A673 (cell line): ENCODE measurements around the gene DDI2. TPM values are rescaled to one million over a fixed set of nuclear protein-coding genes. Genes with fewer than 3 reads are reported as not detected.

Experiments
- BruUV-seq: library from RNA; stranded (reverse); fragments of 400-500 nt; replicated peaks from 2 replicates; lab custom pipeline; 2021; lab: Mats Ljungman, UMichigan
- CTCF ChIA-PET: fragments of 300-600 bp; sonication (Branson Sonifier 250); formaldehyde crosslinking; loops from one replicate; lab custom pipeline; 2022; ENCODE audit warnings: antibody characterized with exemption; lab: Charles Lee
- POLR2A ChIA-PET: fragments of 300-600 bp; sonication (Branson Sonifier 250); formaldehyde crosslinking; loops from one replicate; lab custom pipeline; 2022; ENCODE audit warnings: antibody characterized with exemption; ENCODE audit not compliant: low non-redundant PET; lab: Charles Lee
- DNase-seq: peaks from one replicate; pipeline ENCODE4 v3.0.0-alpha.2; 2015; ENCODE audit warnings: low spot score
- H3K27ac ChIP-seq: fragments of 200-600 bp; sonication (generic); 2 replicates; pipeline ENCODE4 v1.5.1; 2016; ENCODE audit warnings: mixed run types, low read depth, mild to moderate bottlenecking, mixed read lengths, antibody characterized with exemption, low read length; ENCODE audit not compliant: poor library complexity, severe bottlenecking
- H3K27me3 ChIP-seq: fragments of 200-600 bp; sonication (generic); replicated peaks from 2 replicates; pipeline ENCODE4 v1.6.1; 2017; ENCODE audit warnings: mixed run types, low read depth, mild to moderate bottlenecking, mixed read lengths, antibody characterized with exemption, low read length; ENCODE audit not compliant: insufficient read depth, poor library complexity
- H3K36me3 ChIP-seq: fragments of 200-600 bp; sonication (generic); 2 replicates; pipeline ENCODE4 v1.6.1; 2016; ENCODE audit warnings: mixed run types, mild to moderate bottlenecking, mixed read lengths, antibody characterized with exemption, low read length; ENCODE audit not compliant: insufficient read depth, poor library complexity, severe bottlenecking
- H3K4me1 ChIP-seq: fragments of 200-600 bp; sonication (generic); 2 replicates; pipeline ENCODE4 v1.6.1; 2017; ENCODE audit warnings: mixed run types, mild to moderate bottlenecking, mixed read lengths, antibody characterized with exemption, low read length; ENCODE audit not compliant: insufficient read depth, poor library complexity, severe bottlenecking
- H3K4me3 ChIP-seq: fragments of 200-600 bp; sonication (generic); 2 replicates; pipeline ENCODE4 v1.5.1; 2016; ENCODE audit warnings: low read depth, mixed run types, mild to moderate bottlenecking, mixed read lengths, low read length; ENCODE audit not compliant: poor library complexity, severe bottlenecking
- H3K9me3 ChIP-seq: fragments of 200-600 bp; sonication (generic); 2 replicates; pipeline ENCODE4 v1.6.1; 2016; ENCODE audit warnings: mixed run types, low read depth, mild to moderate bottlenecking, mixed read lengths, antibody characterized with exemption, low read length; ENCODE audit not compliant: poor library complexity, severe bottlenecking
- CTCF ChIP-seq: fragments of 300-800, 200-600 bp; sonication (generic); conservative IDR thresholded peaks from 2 replicates; pipeline ENCODE4 v1.5.1; 2017; ENCODE audit warnings: low read depth, mild to moderate bottlenecking, antibody characterized with exemption, low read length, moderate library complexity, mixed read lengths
- EZH2 ChIP-seq: fragments of 200-600 bp; sonication (generic); IDR thresholded peaks from 2 replicates; pipeline ENCODE4 v1.6.1; 2017; ENCODE audit warnings: borderline replicate concordance, low read depth, mild to moderate bottlenecking, mixed read lengths, antibody characterized with exemption, low read length; ENCODE audit not compliant: poor library complexity, severe bottlenecking
- intact Hi-C: fragments of 100-400 bp; cut with micrococcal nuclease; formaldehyde crosslinking; loops from one replicate; pipeline ENCODE4 v1.10.0; 2022; ENCODE audit not compliant: unreplicated experiment
- total RNA-seq: library from RNA; stranded (reverse); gene quantifications from 2 replicates; pipeline ENCODE4 v1.2.3, GENCODE V29; 2021

Gene DDI2
- total RNA-seq, 1 experiment from 2014 or later = 41.3 TPM

GRCh38 chr1:15676688-15677661, 59.7 kb downstream of the DDI2 start:
- CTCF ChIA-PET = no interaction called here
- H3K27ac ChIP-seq = no peak overlapping the region
- no TSS peak for BruUV-seq
- intact Hi-C loops = no loop called here
- DNase-seq = no peak
- POLR2A ChIA-PET = no interaction called here
- no peaks in the 10 kb centered on the region for H3K36me3 ChIP-seq
- H3K4me1 ChIP-seq = no peaks in the 10 kb centered on the region
- no peak for TF ChIP-seq EZH2
- no peak for TF ChIP-seq CTCF
- H3K9me3 ChIP-seq = no peaks in the 10 kb centered on the region
- H3K27me3 ChIP-seq = no peaks in the 10 kb centered on the region
- no peak overlapping the region for H3K4me3 ChIP-seq

- TF ChIP-seq EZH2 (no peak), CTCF (no peak)
- Histone ChIP-seq H3K9me3 (no peaks in the 10 kb centered on the region), H3K27ac (no peak overlapping the region), H3K4me1 (no peaks in the 10 kb centered on the region), H3K27me3 (no peaks in the 10 kb centered on the region), H3K36me3 (no peaks in the 10 kb centered on the region), H3K4me3 (no peak overlapping the region)
- no peak for DNase-seq
- intact Hi-C loops = no loop called here
- no TSS peak for BruUV-seq
- ChIA-PET CTCF (interaction anchor here (0.5 kb wide), 1 partner anchor 15 kb away, joined by 6 read pairs; no protein-coding TSS in a partner anchor), POLR2A (no interaction called here)
Observed at GRCh38 chr1:15678578-15678977, 61.3 kb downstream of the DDI2 start.

- intact Hi-C loops = no loop called here
- ChIA-PET CTCF (no interaction called here), POLR2A (interaction anchor here (0.6 kb wide), 1 partner anchor 179 kb away, joined by 10 read pairs; no protein-coding TSS in a partner anchor)
- no peak for DNase-seq
- Histone ChIP-seq H3K27me3 (no peaks in the 10 kb centered on the region), H3K27ac (no peak overlapping the region), H3K9me3 (no peaks in the 10 kb centered on the region), H3K4me1 (no peaks in the 10 kb centered on the region), H3K4me3 (no peak overlapping the region), H3K36me3 (no peaks in the 10 kb centered on the region)
- no TSS peak for BruUV-seq
- TF ChIP-seq EZH2 = no peak
- no peak for TF ChIP-seq CTCF
Observed at GRCh38 chr1:15680131-15680530, 62.9 kb downstream of the DDI2 start.
